Measurements from ENCODE around the gene TMC2.

TMC2 gene

GRCh38 chr20:2509468-2509781 is 26.9 kb upstream of the TMC2 start:
- DNase-seq (ENCODE audit: low spot score): no peak
- TF ChIP-seq CTCF (IDR thresholded peaks at IDR 0.05; ENCODE audit: borderline replicate concordance, control extremely low read depth, extremely low read depth, insufficient read depth, missing control alignments): no peak
- in situ Hi-C loops (cut with MboI; ENCODE audit: low sequenced_read_pairs, unreplicated experiment): no loop called here

- TF ChIP-seq CTCF (IDR thresholded peaks at IDR 0.05; ENCODE audit: borderline replicate concordance, control extremely low read depth, extremely low read depth, insufficient read depth, missing control alignments): no peak
- in situ Hi-C loops (cut with MboI; ENCODE audit: low sequenced_read_pairs, unreplicated experiment): no loop called here
- DNase-seq (ENCODE audit: low spot score): no peak
Observed at GRCh38 chr20:2509794-2510193, 26.6 kb upstream of the TMC2 start.

GRCh38 chr20:2515203-2515602 is 21.2 kb upstream of the TMC2 start:
- DNase-seq (ENCODE audit: low spot score): no peak
- no peak for TF ChIP-seq CTCF (IDR thresholded peaks at IDR 0.05; ENCODE audit: borderline replicate concordance, control extremely low read depth, extremely low read depth, insufficient read depth, missing control alignments)
- in situ Hi-C loops (cut with MboI; ENCODE audit: low sequenced_read_pairs, unreplicated experiment): no loop called here

GRCh38 chr20:2516399-2516798 is 20.0 kb upstream of the TMC2 start:
- in situ Hi-C loops (cut with MboI; ENCODE audit: low sequenced_read_pairs, unreplicated experiment): no loop called here

GRCh38 chr20:2518096-2518495 is 18.3 kb upstream of the TMC2 start:
- DNase-seq (ENCODE audit: low spot score): no peak
- in situ Hi-C loops (cut with MboI; ENCODE audit: low sequenced_read_pairs, unreplicated experiment): no loop called here
- TF ChIP-seq CTCF (IDR thresholded peaks at IDR 0.05; ENCODE audit: borderline replicate concordance, control extremely low read depth, extremely low read depth, insufficient read depth, missing control alignments): no peak

More at GRCh38 chr20:2516399-2516798, 20.0 kb upstream of the TMC2 start:
- DNase-seq (ENCODE audit: low spot score): no peak
- TF ChIP-seq CTCF (IDR thresholded peaks at IDR 0.05; ENCODE audit: borderline replicate concordance, control extremely low read depth, extremely low read depth, insufficient read depth, missing control alignments): no peak

- no peak for TF ChIP-seq CTCF (IDR thresholded peaks at IDR 0.05; ENCODE audit: borderline replicate concordance, control extremely low read depth, extremely low read depth, insufficient read depth, missing control alignments)
- in situ Hi-C loops (cut with MboI; ENCODE audit: low sequenced_read_pairs, unreplicated experiment): no loop called here
Observed at GRCh38 chr20:2518558-2518957, 17.8 kb upstream of the TMC2 start.

More at GRCh38 chr20:2518558-2518957, 17.8 kb upstream of the TMC2 start:
- DNase-seq (ENCODE audit: low spot score): no peak

Measured in GM13976 (cell line).